Esophagus squamous epithelium (tissue), 5 donors: ENCODE measurements around the gene SMTNL2. TPM values are rescaled to one million over a fixed set of nuclear protein-coding genes. Genes with fewer than 3 reads are reported as not detected.
A peak's percentile ranks its signal among the peaks of the same experiment; 100 is the strongest.
"Not testable (repeated sequence)": the region's sequence is repeated elsewhere in the genome, so short reads cannot be mapped to it uniquely, and the experiment has no call there.

ENCODE experiments used
- DNase-seq: peaks from one replicate; lab custom pipeline; 2025; lab: John Stamatoyannopoulos, UW
- H3K27ac ChIP-seq, 4 donors: fragments of 200-600 bp; sonication (generic); one replicate each; pipeline ENCODE4 v1.5.1; 2016 to 2019; ENCODE audit warnings: mild to moderate bottlenecking in 1 of 4
- H3K27me3 ChIP-seq, 4 donors: fragments of 200-600 bp; sonication (generic); 1 replicate in 3 of 4; 2 replicates in 1 of 4; pipeline versions ENCODE4 v1.5.1 to v1.6.0; 2017 to 2021; ENCODE audit warnings: antibody characterized with exemption in 1 of 4
- H3K36me3 ChIP-seq, 3 donors: fragments of 200-600 bp; sonication (generic); one replicate each; pipeline ENCODE4 v1.5.1; 2016 to 2019
- H3K4me1 ChIP-seq, 3 donors: fragments of 200-600 bp; sonication (generic); one replicate each; pipeline ENCODE4 v1.5.1; 2017 to 2019
- H3K4me3 ChIP-seq, 4 donors: fragments of 200-600 bp; sonication (generic); 1 replicate in 3 of 4; 2 replicates in 1 of 4; pipeline ENCODE4 v1.5.1; 2016 to 2019; ENCODE audit warnings: mild to moderate bottlenecking in 2 of 4, moderate library complexity in 1 of 4
- H3K9me3 ChIP-seq, 3 donors: fragments of 200-600 bp; sonication (generic); one replicate each; pipeline ENCODE4 v1.5.1; 2016 to 2019
- POLR2A ChIP-seq, 4 donors: fragments of 450-650 bp; IDR thresholded peaks; one replicate each; pipeline ENCODE4 v1.6.1; 2017; ENCODE audit warnings: antibody characterized with exemption in 4 of 4, mild to moderate bottlenecking in 4 of 4, moderate library complexity in 3 of 4
- WGBS, 2 donors: methylation state at CpG; one replicate each; pipeline ENCODE4 v1.1.5; 2018; 5-methylcytosine and 5-hydroxymethylcytosine counted together
- intact Hi-C: fragments of 100-400 bp; cut with DNase I; formaldehyde crosslinking; loops from one replicate; pipeline ENCODE4 v1.15.0; 2022
- total RNA-seq, 4 donors: library from RNA; depleted of rRNA; stranded (reverse); fragments of >200 nt; gene quantifications; one replicate each; pipeline ENCODE4 v1.1.0, GENCODE V29; 2016
- TF ChIP-seq, protein P1 (sequence below), 6 experiments: fragments of 450-650 bp in 4 of 6; fragments of 200-600 bp in 2 of 6; sonication (generic) in 2 of 6; IDR thresholded peaks; one replicate each; pipeline ENCODE4 v1.5.1; 2016 to 2019; ENCODE audit warnings: antibody characterized with exemption in 6 of 6, mild to moderate bottlenecking in 4 of 6, moderate library complexity in 4 of 6
- donor health status: DM: yes; HTN: yes; CAD: no.

SMTNL2 gene
- total RNA-seq, 4 donors from 2014 or later = 0.41 to 0.76 (median 0.69) TPM

DNA sequence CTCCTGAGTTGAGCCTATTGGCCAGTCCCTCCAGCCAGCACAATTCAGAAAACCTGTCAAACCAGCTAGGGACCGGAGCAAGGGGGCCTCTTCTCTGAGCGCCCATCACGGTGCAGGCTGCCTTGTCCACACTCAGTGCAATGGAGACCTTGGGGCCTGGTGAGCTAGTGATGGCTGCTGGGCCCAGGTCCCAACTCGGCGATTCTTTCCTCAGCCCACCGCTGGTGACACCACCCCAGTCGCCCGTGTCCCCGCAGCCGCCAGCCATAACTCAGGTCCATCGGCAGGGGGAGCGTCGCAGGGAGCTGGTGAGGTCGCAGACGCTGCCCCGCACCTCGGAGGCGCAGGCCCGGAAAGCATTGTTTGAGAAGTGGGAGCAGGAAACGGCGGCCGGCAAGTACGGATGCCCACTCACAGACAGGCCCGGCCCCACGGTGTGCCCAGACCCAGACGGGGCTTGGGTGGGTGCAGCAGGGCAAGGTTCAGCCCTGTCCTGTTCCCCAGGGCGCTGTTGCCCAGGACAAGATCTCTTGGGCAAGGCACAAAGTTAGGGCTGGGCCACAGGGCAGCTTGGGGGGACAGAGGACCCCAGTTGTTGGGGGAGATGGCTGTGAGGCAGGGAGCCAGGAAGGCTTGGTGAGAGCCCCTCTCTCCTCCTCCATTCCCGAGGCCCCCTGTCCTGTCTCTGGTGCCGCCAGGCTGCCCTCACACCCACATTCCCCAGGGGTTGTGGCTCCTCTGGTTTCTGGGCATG is 10.8 kb downstream of the SMTNL2 start:
- Histone ChIP-seq H3K9me3 (no peaks in the 10 kb centered on the region), H3K4me3 (no peak overlapping the region), H3K27me3 (peaks cover 0 to 31% (median 0%) of the 10 kb centered on the region in 4 donors), H3K4me1 (peaks cover 0 to 54% (median 8%) of the 10 kb centered on the region in 3 donors), H3K36me3 (no peaks in the 10 kb centered on the region), H3K27ac (peak overlapping the region in 1 of 4 donors; percentile 13)
- intact Hi-C loops = no loop called here
- DNase-seq = no peak
- TF ChIP-seq, protein P1, sequence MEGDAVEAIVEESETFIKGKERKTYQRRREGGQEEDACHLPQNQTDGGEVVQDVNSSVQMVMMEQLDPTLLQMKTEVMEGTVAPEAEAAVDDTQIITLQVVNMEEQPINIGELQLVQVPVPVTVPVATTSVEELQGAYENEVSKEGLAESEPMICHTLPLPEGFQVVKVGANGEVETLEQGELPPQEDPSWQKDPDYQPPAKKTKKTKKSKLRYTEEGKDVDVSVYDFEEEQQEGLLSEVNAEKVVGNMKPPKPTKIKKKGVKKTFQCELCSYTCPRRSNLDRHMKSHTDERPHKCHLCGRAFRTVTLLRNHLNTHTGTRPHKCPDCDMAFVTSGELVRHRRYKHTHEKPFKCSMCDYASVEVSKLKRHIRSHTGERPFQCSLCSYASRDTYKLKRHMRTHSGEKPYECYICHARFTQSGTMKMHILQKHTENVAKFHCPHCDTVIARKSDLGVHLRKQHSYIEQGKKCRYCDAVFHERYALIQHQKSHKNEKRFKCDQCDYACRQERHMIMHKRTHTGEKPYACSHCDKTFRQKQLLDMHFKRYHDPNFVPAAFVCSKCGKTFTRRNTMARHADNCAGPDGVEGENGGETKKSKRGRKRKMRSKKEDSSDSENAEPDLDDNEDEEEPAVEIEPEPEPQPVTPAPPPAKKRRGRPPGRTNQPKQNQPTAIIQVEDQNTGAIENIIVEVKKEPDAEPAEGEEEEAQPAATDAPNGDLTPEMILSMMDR (IDR thresholded peaks at IDR 0.05) = peak in 2 of 6 experiments; percentile 27 to 35
- no peak for TF ChIP-seq POLR2A (IDR thresholded peaks at IDR 0.05)
- 28 to 40% methylated on average over 5 to 7 of the region's 29 CpGs for whole genome bisulfite sequencing, 2 donors

DNA sequence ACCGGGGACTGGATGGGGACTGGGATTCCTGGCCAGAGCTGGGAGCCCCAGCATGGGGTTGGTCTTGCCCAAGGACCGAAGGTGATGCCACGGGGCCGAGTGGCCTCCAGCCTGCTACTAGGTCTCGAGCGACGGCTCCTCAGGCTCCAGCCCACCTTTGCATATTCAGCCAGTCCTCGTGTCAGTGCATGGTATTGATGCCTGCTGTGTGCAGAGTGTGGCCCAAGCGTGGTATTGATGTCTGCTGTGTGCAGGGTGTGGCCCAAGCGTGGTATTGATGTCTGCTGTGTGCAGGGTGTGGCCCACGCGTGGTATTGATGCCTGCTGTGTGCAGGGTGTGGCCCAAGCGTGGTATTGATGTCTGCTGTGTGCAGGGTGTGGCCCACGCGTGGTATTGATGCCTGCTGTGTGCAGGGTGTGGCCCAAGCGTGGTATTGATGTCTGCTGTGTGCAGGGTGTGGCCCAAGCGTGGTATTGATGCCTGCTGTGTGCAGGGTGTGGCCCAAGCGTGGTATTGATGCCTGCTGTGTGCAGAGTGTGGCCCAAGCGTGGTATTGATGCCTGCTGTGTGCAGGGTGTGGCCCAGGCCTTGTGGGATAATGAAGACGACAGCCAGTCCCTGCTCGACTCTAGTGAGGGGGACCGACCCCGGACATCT is 11.5 kb downstream of the SMTNL2 start:
- H3K27ac ChIP-seq = peak overlapping the region in 1 of 4 donors; percentile 87

DNA sequence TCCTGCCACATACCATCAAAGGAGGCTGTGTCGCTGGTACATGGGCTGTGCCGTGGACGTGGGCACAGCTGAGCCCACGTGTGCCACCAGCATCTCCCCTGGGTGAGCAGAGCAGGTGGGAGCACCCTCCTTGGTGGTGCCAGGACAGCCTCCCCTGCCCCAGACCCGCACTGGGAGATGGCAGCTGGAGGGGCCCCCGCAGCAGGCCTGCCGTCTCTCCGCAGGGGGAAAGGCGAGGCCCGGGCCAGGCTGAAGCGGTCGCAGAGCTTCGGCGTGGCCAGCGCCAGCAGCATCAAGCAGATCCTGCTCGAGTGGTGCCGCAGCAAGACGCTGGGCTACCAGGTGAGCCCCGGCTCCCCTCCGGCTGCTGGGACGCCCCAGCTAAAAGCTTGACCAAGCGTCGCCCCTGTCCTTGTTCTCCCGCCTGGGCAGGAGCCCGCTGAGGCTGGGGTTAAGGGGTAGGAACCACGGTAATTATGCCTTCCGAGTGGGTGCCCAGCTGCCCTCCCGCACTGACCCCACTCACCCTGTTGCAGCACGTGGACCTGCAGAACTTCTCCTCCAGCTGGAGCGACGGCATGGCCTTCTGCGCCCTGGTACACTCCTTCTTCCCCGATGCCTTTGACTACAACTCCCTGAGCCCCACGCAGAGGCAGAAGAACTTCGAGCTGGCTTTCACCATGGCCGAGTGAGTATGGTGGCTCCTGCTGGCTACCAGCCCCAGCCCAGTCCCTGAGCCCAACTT is 12.5 kb downstream of the SMTNL2 start:
- no peak for TF ChIP-seq POLR2A (IDR thresholded peaks at IDR 0.05)
- H3K27me3 ChIP-seq = peaks cover 0 to 25% (median 0%) of the 10 kb centered on the region in 4 donors
- no peak overlapping the region for H3K4me3 ChIP-seq
- DNase-seq = no peak
- peaks cover 0 to 51% (median 13%) of the 10 kb centered on the region in 3 donors for H3K4me1 ChIP-seq
- intact Hi-C loops = no loop called here
- no peaks in the 10 kb centered on the region for H3K36me3 ChIP-seq
- H3K9me3 ChIP-seq = no peaks in the 10 kb centered on the region
- peak overlapping the region in 3 of 4 donors; percentile 85 to 93 (median 87) for H3K27ac ChIP-seq
- WGBS, 2 donors = 89 to 96% methylated on average over 8 to 15 of the region's 36 CpGs

More for the DNA sequence above, 11.5 kb downstream of the SMTNL2 start:
- H3K4me3 ChIP-seq, intact Hi-C loops, DNase-seq, H3K9me3 ChIP-seq, H3K36me3 ChIP-seq: not testable (repeated sequence)
- H3K27me3 ChIP-seq = peaks cover 0 to 33% (median 0%) of the 10 kb centered on the region in 4 donors
- WGBS, 2 donors = 72 to 100% methylated on average over 3 to 11 of the region's 23 CpGs
- H3K4me1 ChIP-seq = peaks cover 0 to 60% (median 13%) of the 10 kb centered on the region in 3 donors

DNA sequence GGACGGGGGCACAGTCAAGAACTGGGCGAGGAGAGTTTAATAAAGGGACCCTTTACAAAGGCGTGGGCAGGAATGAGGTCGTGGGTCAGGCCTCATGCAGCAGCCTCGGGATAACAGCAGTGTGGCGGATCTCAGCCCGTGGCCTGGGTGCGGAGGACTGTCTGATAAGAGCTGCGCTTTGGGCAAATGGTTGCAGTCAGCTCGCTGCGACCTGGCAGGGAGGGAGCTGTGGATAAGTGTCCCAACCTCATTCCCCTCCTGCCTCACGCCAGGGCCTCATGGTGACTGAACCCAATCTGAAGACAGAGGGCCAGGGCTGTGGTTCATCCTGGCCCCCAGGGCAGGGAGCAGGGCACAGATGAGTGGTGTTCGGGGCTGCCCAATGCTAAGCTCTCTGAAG is 13.6 kb downstream of the SMTNL2 start:
- intact Hi-C loops = no loop called here
- peak overlapping the region; percentile 60 to 93 (median 86) for H3K27ac ChIP-seq
- H3K9me3 ChIP-seq = no peaks in the 10 kb centered on the region
- TF ChIP-seq, protein P1 (IDR thresholded peaks at IDR 0.05) = no peak
- no peak for TF ChIP-seq POLR2A (IDR thresholded peaks at IDR 0.05)
- H3K36me3 ChIP-seq = no peaks in the 10 kb centered on the region
- peaks cover 0 to 44% (median 13%) of the 10 kb centered on the region in 3 donors for H3K4me1 ChIP-seq
- WGBS, 2 donors = 69 to 74% methylated on average over 5 to 8 of the region's 13 CpGs
- H3K27me3 ChIP-seq = peaks cover 0 to 24% (median 0%) of the 10 kb centered on the region in 4 donors
- no peak for DNase-seq
- no peak overlapping the region for H3K4me3 ChIP-seq

DNA sequence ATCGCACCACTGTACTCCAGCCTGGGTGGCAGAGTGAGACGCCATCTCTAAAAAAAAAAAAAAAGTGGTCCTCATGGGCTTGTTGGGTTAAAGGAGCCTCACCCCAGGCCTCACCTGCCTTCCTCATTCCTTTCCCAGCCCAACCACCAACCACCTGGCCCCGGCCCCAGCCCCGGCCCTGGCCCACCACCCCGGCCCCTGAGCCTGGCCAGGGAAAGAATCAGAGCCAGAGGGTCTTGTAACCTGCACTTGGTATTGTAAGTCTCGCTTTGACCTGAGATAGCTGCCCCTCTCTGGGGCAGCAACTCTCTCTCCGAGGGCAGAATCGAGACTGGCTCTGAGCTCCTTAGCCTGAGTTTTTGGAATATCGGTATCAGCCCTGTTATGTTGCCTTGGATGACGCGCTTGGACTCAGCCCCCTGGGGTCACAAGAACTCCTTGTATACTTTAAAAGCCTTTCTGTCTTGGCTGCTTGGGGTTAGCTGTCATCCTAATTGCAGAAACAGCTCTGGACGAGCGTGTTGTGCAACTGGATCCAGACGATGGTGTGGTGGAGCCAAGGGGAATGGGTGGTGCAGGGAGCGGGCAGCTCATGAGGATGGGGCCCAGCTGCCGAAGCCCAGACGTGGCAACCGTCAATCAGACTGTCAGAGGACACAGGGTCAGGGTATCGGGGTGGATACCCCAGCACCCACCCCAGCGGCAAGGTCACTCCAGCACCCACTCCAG is 14.6 kb downstream of the SMTNL2 start:
- intact Hi-C loops = no loop called here
- peaks cover 0 to 39% (median 13%) of the 10 kb centered on the region in 3 donors for H3K4me1 ChIP-seq
- no peak for TF ChIP-seq POLR2A (IDR thresholded peaks at IDR 0.05)
- TF ChIP-seq, protein P1 (IDR thresholded peaks at IDR 0.05) = no peak
- H3K9me3 ChIP-seq = no peaks in the 10 kb centered on the region
- no peaks in the 10 kb centered on the region for H3K36me3 ChIP-seq
- H3K4me3 ChIP-seq = peak overlapping the region in 1 of 4 donors; percentile 43
- H3K27me3 ChIP-seq = peaks cover 0 to 24% (median 0%) of the 10 kb centered on the region in 4 donors
- 60 to 70% methylated on average over 8 of the region's 20 CpGs for WGBS, 2 donors
- H3K27ac ChIP-seq = peak overlapping the region; percentile 65 to 93 (median 86)
- no peak for DNase-seq
